Measurements from ENCODE around the gene SMIM33. TPM values are rescaled to one million over a fixed set of nuclear protein-coding genes. Genes with fewer than 3 reads are reported as not detected.

SMIM33 gene
- total RNA-seq, 1 donor from 2014 or later: not detected

GRCh38 chr5:139468421-139468931, 2.3 kb upstream of the SMIM33 start:
- no peak for DNase-seq (ENCODE audit: low spot score in 2 of 2)
- Histone ChIP-seq H3K27ac (no peak overlapping the region), H3K4me1 (no peaks in the 10 kb centered on the region), H3K9me3 (no peaks in the 10 kb centered on the region), H3K27me3 (no peaks in the 10 kb centered on the region), H3K36me3 (no peaks in the 10 kb centered on the region), H3K4me3 (no peak overlapping the region)
- intact Hi-C loops (cut with DNase I): no loop called here
- TF ChIP-seq, protein P1, sequence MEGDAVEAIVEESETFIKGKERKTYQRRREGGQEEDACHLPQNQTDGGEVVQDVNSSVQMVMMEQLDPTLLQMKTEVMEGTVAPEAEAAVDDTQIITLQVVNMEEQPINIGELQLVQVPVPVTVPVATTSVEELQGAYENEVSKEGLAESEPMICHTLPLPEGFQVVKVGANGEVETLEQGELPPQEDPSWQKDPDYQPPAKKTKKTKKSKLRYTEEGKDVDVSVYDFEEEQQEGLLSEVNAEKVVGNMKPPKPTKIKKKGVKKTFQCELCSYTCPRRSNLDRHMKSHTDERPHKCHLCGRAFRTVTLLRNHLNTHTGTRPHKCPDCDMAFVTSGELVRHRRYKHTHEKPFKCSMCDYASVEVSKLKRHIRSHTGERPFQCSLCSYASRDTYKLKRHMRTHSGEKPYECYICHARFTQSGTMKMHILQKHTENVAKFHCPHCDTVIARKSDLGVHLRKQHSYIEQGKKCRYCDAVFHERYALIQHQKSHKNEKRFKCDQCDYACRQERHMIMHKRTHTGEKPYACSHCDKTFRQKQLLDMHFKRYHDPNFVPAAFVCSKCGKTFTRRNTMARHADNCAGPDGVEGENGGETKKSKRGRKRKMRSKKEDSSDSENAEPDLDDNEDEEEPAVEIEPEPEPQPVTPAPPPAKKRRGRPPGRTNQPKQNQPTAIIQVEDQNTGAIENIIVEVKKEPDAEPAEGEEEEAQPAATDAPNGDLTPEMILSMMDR (IDR thresholded peaks at IDR 0.05): no peak

DNA sequence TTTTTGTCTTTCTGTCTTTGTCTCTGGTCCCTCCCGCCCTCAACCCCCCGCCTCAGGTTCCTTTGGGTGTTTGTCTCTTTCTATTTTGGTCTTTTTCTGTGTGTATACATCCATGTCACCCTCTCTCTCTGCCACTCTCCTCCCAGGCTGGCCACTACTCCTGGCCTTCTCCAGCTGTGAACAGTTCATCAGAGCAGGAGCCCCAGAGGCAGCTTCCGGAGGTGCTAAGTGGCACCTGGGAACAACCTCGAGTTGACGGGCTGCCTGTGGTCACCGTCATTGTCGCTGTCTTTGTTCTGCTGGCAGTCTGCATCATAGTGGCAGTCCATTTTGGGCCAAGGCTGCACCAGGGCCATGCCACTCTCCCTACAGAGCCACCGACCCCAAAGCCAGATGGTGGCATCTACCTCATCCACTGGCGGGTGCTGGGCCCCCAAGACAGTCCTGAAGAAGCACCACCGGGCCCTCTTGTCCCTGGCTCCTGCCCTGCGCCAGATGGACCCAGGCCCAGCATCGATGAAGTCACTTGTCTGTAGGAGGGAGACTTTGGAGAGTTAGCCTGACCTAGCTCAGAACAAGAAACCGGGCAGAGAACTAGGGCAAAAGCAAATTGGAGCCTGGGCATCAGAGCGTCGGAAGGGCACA, 1.7 kb downstream of the SMIM33 start:
- no peaks in the 10 kb centered on the region for H3K27me3 ChIP-seq
- no peak overlapping the region for H3K4me3 ChIP-seq
- intact Hi-C loops (cut with DNase I): no loop called here
- H3K9me3 ChIP-seq: no peaks in the 10 kb centered on the region
- H3K36me3 ChIP-seq: peaks cover 18 to 28% of the 10 kb centered on the region in 2 donors
- H3K27ac ChIP-seq: peak overlapping the region in 1 of 2 donors; percentile 65
- TF ChIP-seq, protein P1 (IDR thresholded peaks at IDR 0.05): no peak
- H3K4me1 ChIP-seq: no peaks in the 10 kb centered on the region
- DNase-seq (ENCODE audit: low spot score in 2 of 2): no peak

DNA sequence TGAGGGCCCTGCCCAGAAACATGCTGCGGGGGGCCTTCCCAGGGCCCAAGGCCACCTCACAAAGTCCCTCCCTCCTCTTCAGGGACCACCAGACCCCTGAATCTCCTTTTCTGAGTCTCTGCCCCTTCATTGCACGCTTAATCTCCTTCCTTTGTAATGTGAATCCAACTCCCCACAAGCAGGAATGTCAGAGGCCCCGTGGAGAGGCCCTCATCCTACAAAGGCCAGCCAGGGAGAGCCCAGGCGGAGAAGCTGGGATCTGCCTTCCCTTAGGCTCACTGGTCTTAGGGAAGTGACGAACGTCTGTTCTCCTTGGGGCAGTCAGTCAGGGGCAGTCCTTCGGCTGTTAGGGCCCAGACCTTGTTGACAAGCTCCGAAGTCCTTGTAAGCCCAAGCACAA, 2.3 kb downstream of the SMIM33 start:
- intact Hi-C loops (cut with DNase I): no loop called here
- TF ChIP-seq, protein P1 (IDR thresholded peaks at IDR 0.05): no peak
- DNase-seq (ENCODE audit: low spot score in 2 of 2): no peak
- peaks cover 24 to 34% of the 10 kb centered on the region in 2 donors for H3K36me3 ChIP-seq
- H3K4me1 ChIP-seq: no peaks in the 10 kb centered on the region
- no peaks in the 10 kb centered on the region for H3K9me3 ChIP-seq
- peak overlapping the region in 1 of 2 donors; percentile 65 for H3K27ac ChIP-seq
- no peaks in the 10 kb centered on the region for H3K27me3 ChIP-seq
- no peak overlapping the region for H3K4me3 ChIP-seq

DNA sequence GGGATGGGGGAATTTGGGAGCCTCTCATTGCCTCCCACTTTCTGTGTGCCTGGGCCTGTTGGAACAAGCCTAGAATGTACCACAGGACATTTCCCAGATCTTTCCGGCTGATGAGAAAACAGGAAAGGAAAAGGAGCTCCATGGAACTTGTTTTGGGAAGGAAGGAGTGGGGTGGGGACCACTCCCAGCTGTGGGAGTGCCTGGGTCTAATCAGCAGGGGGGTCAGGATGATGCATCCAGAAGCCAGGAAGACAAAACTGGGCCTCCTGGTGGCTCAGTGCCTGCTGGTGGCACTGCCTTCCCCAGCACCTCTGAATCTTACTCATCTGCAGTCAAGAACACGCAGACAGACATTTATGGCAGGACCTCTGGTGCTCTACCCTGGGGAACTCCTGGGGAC, 2.8 kb downstream of the SMIM33 start:
- Histone ChIP-seq H3K27me3 (no peaks in the 10 kb centered on the region), H3K4me3 (no peak overlapping the region), H3K27ac (peak overlapping the region in 1 of 2 donors; percentile 65), H3K9me3 (no peaks in the 10 kb centered on the region), H3K4me1 (no peaks in the 10 kb centered on the region), H3K36me3 (peaks cover 29 to 39% of the 10 kb centered on the region in 2 donors)
- DNase-seq (ENCODE audit: low spot score in 2 of 2): no peak
- intact Hi-C loops (cut with DNase I): no loop called here
- TF ChIP-seq, protein P1 (IDR thresholded peaks at IDR 0.05): no peak

DNA sequence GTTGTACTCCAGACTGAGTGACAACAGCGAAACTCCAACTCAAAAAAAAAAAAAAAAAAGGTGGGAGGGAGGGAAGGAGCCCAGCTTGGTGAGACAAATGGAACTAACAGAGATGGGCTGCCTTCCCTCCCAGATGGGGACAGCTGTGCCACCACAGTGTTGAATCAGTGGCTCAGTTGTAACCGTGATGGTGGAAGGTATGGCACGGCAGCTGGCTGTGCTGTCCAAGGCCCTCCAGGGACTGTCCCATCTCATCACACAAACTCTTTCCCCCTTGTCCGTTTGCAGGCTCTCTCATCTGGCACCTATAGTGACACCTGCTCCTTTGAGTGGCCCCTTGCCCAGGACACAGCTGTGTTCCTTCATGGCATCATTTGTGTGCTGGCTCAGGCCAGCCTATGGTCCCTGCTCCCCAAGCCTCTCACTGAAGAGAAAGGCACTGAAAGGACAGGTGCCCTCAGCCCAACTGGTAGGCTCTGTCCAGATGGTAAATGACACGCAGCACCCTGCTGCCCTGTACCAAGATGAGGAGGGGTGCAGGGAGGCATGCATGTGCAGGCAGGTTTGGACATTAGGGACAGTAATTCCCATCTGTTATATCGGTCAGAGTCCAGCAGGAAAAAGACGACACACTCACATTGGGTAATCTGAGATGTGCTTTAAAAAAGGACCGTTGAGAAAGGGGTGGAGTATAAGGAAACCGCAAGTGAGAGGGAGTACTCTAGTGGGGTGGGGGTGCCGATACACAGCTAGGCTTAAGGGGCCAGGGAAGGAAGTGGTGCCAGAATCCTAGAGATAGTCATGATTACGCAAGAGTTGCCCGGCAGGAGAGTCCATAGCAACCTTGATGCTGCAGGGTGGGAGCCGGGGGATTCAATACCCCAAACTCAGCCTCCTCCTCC, 4.3 kb downstream of the SMIM33 start:
- H3K27ac ChIP-seq: peak overlapping the region in 1 of 2 donors; percentile 25
- TF ChIP-seq, protein P1 (IDR thresholded peaks at IDR 0.05): no peak
- intact Hi-C loops (cut with DNase I): no loop called here
- no peaks in the 10 kb centered on the region for H3K27me3 ChIP-seq
- no peak overlapping the region for H3K4me3 ChIP-seq
- no peaks in the 10 kb centered on the region for H3K9me3 ChIP-seq
- H3K36me3 ChIP-seq: peaks cover 33 to 52% of the 10 kb centered on the region in 2 donors
- peaks cover 0 to 9% of the 10 kb centered on the region in 2 donors for H3K4me1 ChIP-seq
- no peak for DNase-seq (ENCODE audit: low spot score in 2 of 2)

Measured in ascending aorta (tissue), 2 donors.